A673 (cell line): ENCODE measurements around the gene NEDD8. TPM values are rescaled to one million over a fixed set of nuclear protein-coding genes. Genes with fewer than 3 reads are reported as not detected.

Source experiments
- BruUV-seq: library from RNA; stranded (reverse); fragments of 400-500 nt; replicated peaks from 2 replicates; lab custom pipeline; 2021; lab: Mats Ljungman, UMichigan
- CTCF ChIA-PET: fragments of 300-600 bp; sonication (Branson Sonifier 250); formaldehyde crosslinking; loops from one replicate; lab custom pipeline; 2022; ENCODE audit warnings: antibody characterized with exemption; lab: Charles Lee
- POLR2A ChIA-PET: fragments of 300-600 bp; sonication (Branson Sonifier 250); formaldehyde crosslinking; loops from one replicate; lab custom pipeline; 2022; ENCODE audit warnings: antibody characterized with exemption; ENCODE audit not compliant: low non-redundant PET; lab: Charles Lee
- DNase-seq: peaks from one replicate; pipeline ENCODE4 v3.0.0-alpha.2; 2015; ENCODE audit warnings: low spot score
- H3K27ac ChIP-seq: fragments of 200-600 bp; sonication (generic); 2 replicates; pipeline ENCODE4 v1.5.1; 2016; ENCODE audit warnings: mixed run types, low read depth, mild to moderate bottlenecking, mixed read lengths, antibody characterized with exemption, low read length; ENCODE audit not compliant: poor library complexity, severe bottlenecking
- H3K27me3 ChIP-seq: fragments of 200-600 bp; sonication (generic); replicated peaks from 2 replicates; pipeline ENCODE4 v1.6.1; 2017; ENCODE audit warnings: mixed run types, low read depth, mild to moderate bottlenecking, mixed read lengths, antibody characterized with exemption, low read length; ENCODE audit not compliant: insufficient read depth, poor library complexity
- H3K36me3 ChIP-seq: fragments of 200-600 bp; sonication (generic); 2 replicates; pipeline ENCODE4 v1.6.1; 2016; ENCODE audit warnings: mixed run types, mild to moderate bottlenecking, mixed read lengths, antibody characterized with exemption, low read length; ENCODE audit not compliant: insufficient read depth, poor library complexity, severe bottlenecking
- H3K4me1 ChIP-seq: fragments of 200-600 bp; sonication (generic); 2 replicates; pipeline ENCODE4 v1.6.1; 2017; ENCODE audit warnings: mixed run types, mild to moderate bottlenecking, mixed read lengths, antibody characterized with exemption, low read length; ENCODE audit not compliant: insufficient read depth, poor library complexity, severe bottlenecking
- H3K4me3 ChIP-seq: fragments of 200-600 bp; sonication (generic); 2 replicates; pipeline ENCODE4 v1.5.1; 2016; ENCODE audit warnings: low read depth, mixed run types, mild to moderate bottlenecking, mixed read lengths, low read length; ENCODE audit not compliant: poor library complexity, severe bottlenecking
- H3K9me3 ChIP-seq: fragments of 200-600 bp; sonication (generic); 2 replicates; pipeline ENCODE4 v1.6.1; 2016; ENCODE audit warnings: mixed run types, low read depth, mild to moderate bottlenecking, mixed read lengths, antibody characterized with exemption, low read length; ENCODE audit not compliant: poor library complexity, severe bottlenecking
- CTCF ChIP-seq: fragments of 300-800, 200-600 bp; sonication (generic); conservative IDR thresholded peaks from 2 replicates; pipeline ENCODE4 v1.5.1; 2017; ENCODE audit warnings: low read depth, mild to moderate bottlenecking, antibody characterized with exemption, low read length, moderate library complexity, mixed read lengths
- EZH2 ChIP-seq: fragments of 200-600 bp; sonication (generic); IDR thresholded peaks from 2 replicates; pipeline ENCODE4 v1.6.1; 2017; ENCODE audit warnings: borderline replicate concordance, low read depth, mild to moderate bottlenecking, mixed read lengths, antibody characterized with exemption, low read length; ENCODE audit not compliant: poor library complexity, severe bottlenecking
- intact Hi-C: fragments of 100-400 bp; cut with micrococcal nuclease; formaldehyde crosslinking; loops from one replicate; pipeline ENCODE4 v1.10.0; 2022; ENCODE audit not compliant: unreplicated experiment
- total RNA-seq: library from RNA; stranded (reverse); gene quantifications from 2 replicates; pipeline ENCODE4 v1.2.3, GENCODE V29; 2021

NEDD8 gene
- total RNA-seq, 1 experiment from 2014 or later: 266 TPM

- DNase-seq: peak; percentile 48
- intact Hi-C loops: no loop called here
- Histone ChIP-seq H3K27me3 (no peaks in the 10 kb centered on the region), H3K36me3 (no peaks in the 10 kb centered on the region), H3K9me3 (no peaks in the 10 kb centered on the region), H3K4me1 (no peaks in the 10 kb centered on the region), H3K27ac (no peak overlapping the region), H3K4me3 (no peak overlapping the region)
- ChIA-PET POLR2A (no interaction called here), CTCF (interaction anchor here (1.0 kb wide), 2 partner anchors 9 to 17 kb away, joined by 3 to 4 read pairs; partner anchors contain the start of gene RABGGTA)
- BruUV-seq: no TSS peak
- TF ChIP-seq CTCF (peak; percentile 53), EZH2 (no peak)
Measured at GRCh38 chr14:24279301-24280186, 47.4 kb upstream of the NEDD8 start.

GRCh38 chr14:24278424-24278823 lies 46.3 kb upstream of the NEDD8 start:
- BruUV-seq: no TSS peak
- ChIA-PET POLR2A (no interaction called here), CTCF (no interaction called here)
- DNase-seq: no peak
- H3K4me3 ChIP-seq: no peak overlapping the region
- no peaks in the 10 kb centered on the region for H3K4me1 ChIP-seq
- H3K36me3 ChIP-seq: no peaks in the 10 kb centered on the region
- H3K27ac ChIP-seq: no peak overlapping the region
- no peaks in the 10 kb centered on the region for H3K9me3 ChIP-seq
- no peak for TF ChIP-seq EZH2
- TF ChIP-seq CTCF: no peak
- intact Hi-C loops: no loop called here
- no peaks in the 10 kb centered on the region for H3K27me3 ChIP-seq

- no peaks in the 10 kb centered on the region for H3K27me3 ChIP-seq
- no peak for TF ChIP-seq EZH2
- no peak for TF ChIP-seq CTCF
- no peak overlapping the region for H3K27ac ChIP-seq
- H3K36me3 ChIP-seq: no peaks in the 10 kb centered on the region
- H3K9me3 ChIP-seq: no peaks in the 10 kb centered on the region
- no peak overlapping the region for H3K4me3 ChIP-seq
- ChIA-PET POLR2A (no interaction called here), CTCF (no interaction called here)
- intact Hi-C loops: no loop called here
- no peaks in the 10 kb centered on the region for H3K4me1 ChIP-seq
- no TSS peak for BruUV-seq
- no peak for DNase-seq
Measured at GRCh38 chr14:24277606-24278321, 45.6 kb upstream of the NEDD8 start.
